ENCODE data around the gene ARL8A. TPM values are rescaled to one million over a fixed set of nuclear protein-coding genes. Genes with fewer than 3 reads are reported as not detected.
A peak's percentile ranks its signal among the peaks of the same experiment; 100 is the strongest.
"Not testable (repeated sequence)": the region's sequence is repeated elsewhere in the genome, so short reads cannot be mapped to it uniquely, and the experiment has no call there.

ARL8A gene
- total and polyA plus RNA-seq, 8 donors = 34.3 to 112 (median 43.3) TPM

DNA sequence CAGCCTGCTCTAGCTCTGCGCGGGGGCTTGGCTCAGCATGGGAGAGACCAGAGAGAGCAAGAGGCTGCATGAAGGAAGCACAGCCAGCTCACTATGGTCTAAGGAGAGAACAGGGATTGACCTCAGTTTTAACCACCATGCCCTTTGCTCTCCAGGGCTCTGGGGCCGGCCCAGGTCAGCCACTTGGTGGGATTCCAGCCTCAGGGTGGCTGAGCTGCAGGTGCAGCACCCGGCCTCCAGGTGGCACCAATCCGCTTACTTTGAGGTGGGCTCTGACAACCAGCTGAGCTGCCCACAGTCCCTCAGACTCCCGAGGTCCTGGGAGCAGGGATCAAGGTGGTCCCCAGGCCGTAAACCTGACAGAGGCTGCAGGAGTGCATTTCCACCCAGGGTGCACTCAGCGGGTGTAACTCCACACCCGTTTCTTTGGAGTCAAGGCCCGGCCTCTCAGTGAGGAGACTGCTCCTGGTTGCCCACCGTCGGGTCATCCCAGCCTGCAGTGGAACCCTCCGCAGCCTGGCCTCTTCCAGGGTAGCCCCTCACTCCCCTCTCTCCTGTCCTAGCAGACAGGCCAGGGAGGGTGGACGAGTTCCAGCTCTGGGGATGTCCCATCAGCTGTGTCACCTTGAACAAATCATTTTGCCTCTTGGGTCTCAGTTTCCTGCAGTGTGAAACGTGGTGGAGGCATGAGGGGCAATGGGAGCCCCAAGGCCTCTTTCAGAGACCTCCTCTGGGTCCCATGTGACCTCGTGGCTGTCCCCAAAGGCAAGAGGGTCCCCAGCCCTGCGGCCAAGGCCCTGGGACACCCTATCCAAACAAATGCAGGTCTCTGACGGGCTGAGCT, 48.5 kb upstream of the ARL8A start:
- no peaks in the 10 kb centered on the region for H3K9me3 ChIP-seq
- no peak overlapping the region for H3K27ac ChIP-seq
- intact Hi-C loops (cut with DNase I) = no loop called here
- H3K27me3 ChIP-seq = peaks cover 19 to 47% of the 10 kb centered on the region in 2 donors
- DNase-seq (peak in 2 of 4 donors; percentile 51 to 89), ATAC-seq (peak; percentile 81)
- no peaks in the 10 kb centered on the region for H3K36me3 ChIP-seq
- peaks cover 0 to 13% of the 10 kb centered on the region in 2 donors for H3K4me1 ChIP-seq
- peak; percentile 88 to 91 for TF ChIP-seq CTCF (IDR thresholded peaks at IDR 0.05)
- no peak overlapping the region for H3K4me3 ChIP-seq

- H3K36me3 ChIP-seq; intact Hi-C loops (cut with DNase I); ATAC-seq; H3K4me3 ChIP-seq; H3K27ac ChIP-seq; H3K9me3 ChIP-seq; DNase-seq: not testable (repeated sequence)
- H3K27me3 ChIP-seq = peaks cover 19 to 55% of the 10 kb centered on the region in 2 donors
- peaks cover 0 to 13% of the 10 kb centered on the region in 2 donors for H3K4me1 ChIP-seq
These were observed 46.9 kb upstream of the ARL8A start for GRCh38 chr1:202191391-202191790.

- intact Hi-C loops (cut with DNase I) = loop anchor here in 1 of 2 donors (5.0 to 10.0 kb wide), 2 partner anchors 127 to 525 kb away; partner anchors contain the start of gene SYT2
- no peak for ATAC-seq
- DNase-seq = no peak
- Histone ChIP-seq H3K27me3 (peaks cover 16 to 51% of the 10 kb centered on the region in 2 donors), H3K4me3 (no peak overlapping the region), H3K9me3 (no peaks in the 10 kb centered on the region), H3K4me1 (peaks cover 0 to 13% of the 10 kb centered on the region in 2 donors), H3K36me3 (no peaks in the 10 kb centered on the region), H3K27ac (no peak overlapping the region)
- no peak for TF ChIP-seq CTCF (IDR thresholded peaks at IDR 0.05)
These were observed 45.6 kb upstream of the ARL8A start for GRCh38 chr1:202189918-202190715.

DNA sequence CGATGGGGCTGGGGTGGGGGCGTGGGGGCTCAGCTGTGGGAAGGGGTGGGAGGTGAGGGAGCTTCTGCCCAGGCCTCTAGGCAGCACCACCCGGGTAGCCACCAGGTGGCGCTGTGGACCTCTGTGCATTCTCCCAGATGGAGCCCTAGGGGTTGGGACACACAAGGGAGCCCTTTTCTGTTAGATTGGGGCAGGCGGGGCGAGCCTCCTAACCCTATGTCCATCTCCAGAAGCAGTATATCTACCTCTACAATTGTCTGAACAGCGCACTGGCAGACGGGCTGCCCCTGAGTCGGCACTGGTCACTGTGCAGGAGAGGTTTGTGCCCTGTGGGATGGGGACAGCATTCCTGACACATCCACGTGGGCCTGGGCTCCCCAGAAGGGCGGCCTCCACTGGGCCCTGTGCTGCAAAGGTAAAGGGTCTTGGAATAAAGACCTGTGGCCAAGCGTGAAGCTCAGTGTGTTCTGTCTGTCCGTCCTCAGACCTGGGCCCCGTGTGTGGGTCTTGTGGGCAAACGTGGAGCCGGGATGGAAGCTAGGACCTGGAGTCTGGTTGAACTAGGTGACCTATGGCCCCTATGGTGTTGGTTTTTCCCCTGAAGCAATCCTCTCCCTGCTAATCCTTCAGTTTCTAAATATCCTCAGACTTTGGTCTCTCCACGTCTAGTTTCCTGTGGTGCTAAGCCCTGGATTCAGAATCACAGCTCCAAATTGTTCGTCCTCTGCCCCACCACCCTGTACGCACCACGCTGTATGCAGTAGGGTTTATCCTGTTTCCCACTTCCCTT, 44.7 kb upstream of the ARL8A start:
- intact Hi-C loops (cut with DNase I) = loop anchor here in 1 of 2 donors (5.0 to 10.0 kb wide), 2 partner anchors 128 to 526 kb away; partner anchors contain the start of gene SYT2
- Histone ChIP-seq H3K9me3 (no peaks in the 10 kb centered on the region), H3K36me3 (no peaks in the 10 kb centered on the region), H3K4me3 (no peak overlapping the region), H3K4me1 (peaks cover 0 to 13% of the 10 kb centered on the region in 2 donors), H3K27me3 (peaks cover 13 to 47% of the 10 kb centered on the region in 2 donors), H3K27ac (no peak overlapping the region)
- peak; percentile 45 to 95 (median 71) for DNase-seq
- TF ChIP-seq CTCF (IDR thresholded peaks at IDR 0.05) = peak; percentile 87 to 90
- peak; percentile 60 for ATAC-seq

All from left lung (tissue), 10 donors.